Measurements from ENCODE around the gene BTBD9.
"Not testable (repeated sequence)": the region's sequence is repeated elsewhere in the genome, so short reads cannot be mapped to it uniquely, and the experiment has no call there.

The BTBD9 gene

DNA sequence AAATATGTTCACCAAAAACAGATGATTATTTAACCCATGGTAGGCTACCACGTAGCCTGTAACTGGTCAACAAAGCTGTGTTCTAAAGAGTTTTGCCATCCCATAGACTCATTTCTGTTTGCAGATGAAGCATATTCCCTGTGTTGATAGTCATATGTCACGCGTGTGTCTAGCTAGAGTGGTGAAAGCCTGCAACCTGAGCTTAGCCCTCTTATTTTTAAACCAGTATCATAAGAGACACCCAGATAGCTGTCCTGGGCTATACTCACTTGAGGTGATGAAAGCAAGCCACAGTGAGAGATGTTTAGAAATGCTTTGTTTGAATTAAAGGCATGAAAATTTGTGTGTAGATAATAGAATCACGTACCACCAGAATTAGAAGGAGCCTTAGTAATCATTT lies 512.4 kb downstream of the BTBD9 start:
- no peak for DNase-seq

DNA sequence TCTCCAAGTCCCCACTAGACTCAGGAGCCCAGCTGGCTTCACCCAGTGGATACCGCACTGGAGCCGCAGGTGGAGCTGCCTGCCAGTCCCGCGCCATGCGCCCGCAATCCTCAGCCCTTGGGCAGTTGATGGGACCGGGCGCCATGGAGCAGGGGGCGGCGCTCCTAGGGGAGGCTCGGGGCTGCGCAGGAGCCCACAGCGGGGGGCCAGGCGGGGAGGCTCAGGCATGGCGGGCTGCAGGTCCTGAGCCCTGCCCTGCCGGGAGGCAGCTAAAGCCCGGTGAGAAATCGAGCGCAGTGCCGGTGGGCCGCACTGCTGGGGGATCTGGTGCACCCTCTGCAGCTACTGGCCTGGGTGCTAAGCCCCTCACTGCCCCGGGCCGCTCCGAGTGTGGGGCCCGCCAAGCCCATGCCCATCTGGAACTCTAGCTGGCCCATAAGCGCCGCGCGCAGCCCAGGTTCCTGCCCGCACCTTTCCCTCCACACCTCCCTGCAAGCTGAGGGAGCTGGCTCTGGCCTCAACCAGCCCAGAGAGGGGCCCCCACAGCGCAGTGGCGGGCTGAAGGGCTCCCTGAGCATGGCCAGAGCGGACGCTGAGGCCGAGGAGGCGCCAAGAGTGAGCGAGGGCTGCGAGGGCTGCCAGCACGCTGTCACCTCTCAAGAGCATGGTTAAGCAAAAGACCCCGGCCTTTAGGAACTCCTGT lies 515.4 kb downstream of the BTBD9 start:
- not testable (repeated sequence) for DNase-seq

DNA sequence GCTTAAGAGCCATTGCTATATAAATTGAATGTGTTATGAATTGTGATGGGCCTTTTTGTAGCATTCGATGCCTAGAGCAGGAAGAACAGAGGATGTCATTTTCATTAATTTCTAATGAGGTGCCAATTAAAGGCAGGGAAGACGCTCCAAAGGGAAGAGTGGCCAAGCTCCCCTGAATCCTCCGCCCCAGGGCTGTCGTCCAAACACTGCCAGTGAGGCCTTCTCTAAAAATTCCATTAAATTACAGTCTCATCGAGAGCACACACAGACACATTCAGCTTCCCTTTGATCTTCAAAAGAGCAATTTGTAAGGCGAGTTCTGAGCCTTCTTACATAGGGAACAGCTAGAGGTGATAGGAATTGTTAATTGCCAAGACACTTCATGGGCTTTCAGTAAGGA lies 520.2 kb downstream of the BTBD9 start:
- no peak for DNase-seq

DNA sequence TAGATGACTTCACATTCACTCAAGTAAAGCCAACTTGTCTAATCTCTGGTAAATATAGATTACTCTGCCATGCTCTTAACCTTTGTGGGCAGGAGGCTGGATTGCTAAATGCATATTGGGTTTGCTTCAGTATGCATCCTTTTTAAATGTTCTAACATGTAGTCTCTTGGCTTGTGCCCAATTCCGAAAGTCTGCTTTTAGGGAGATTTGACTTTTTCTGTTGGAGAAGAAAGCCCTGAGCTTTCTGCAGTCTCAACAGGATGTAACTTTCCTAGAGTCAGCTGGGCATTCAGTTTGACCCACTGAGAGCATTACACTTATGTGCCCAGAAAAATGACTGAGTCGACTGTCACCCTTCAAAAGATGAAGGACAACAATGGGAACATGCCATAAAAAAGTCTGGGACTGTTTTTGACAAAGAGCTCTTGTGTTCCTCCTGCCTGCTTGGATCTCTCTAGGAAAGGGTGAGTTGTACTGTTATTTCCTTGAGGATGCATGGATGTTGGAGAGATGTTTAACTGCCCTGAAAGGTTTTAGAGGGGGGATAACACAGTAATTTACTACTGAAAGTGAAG lies 520.9 kb downstream of the BTBD9 start:
- no peak for DNase-seq
